HL-60 (cell line): ENCODE results near the gene USP48.

Experiments
- DNase-seq, 2 experiments: peaks; one replicate each; pipeline ENCODE4 v3.0.0-alpha.2; 2010 to 2020; ENCODE audit warnings: low read depth in 1 of 2, low spot score in 1 of 2
- H3K27ac ChIP-seq: fragments of 250-450 bp; sonication (Bioruptor Pico); replicated peaks from 2 replicates; pipeline ENCODE4 v1.5.1; 2020; ENCODE audit warnings: mild to moderate bottlenecking, moderate library complexity
- H3K27me3 ChIP-seq: fragments of 250-450 bp; sonication (Bioruptor Pico); 2 replicates; pipeline ENCODE4 v1.5.1; 2021; ENCODE audit warnings: mild to moderate bottlenecking, moderate library complexity; ENCODE audit not compliant: insufficient read depth, poor library complexity, severe bottlenecking
- H3K4me3 ChIP-seq: replicated peaks from 2 replicates; pipeline ENCODE4 v1.5.1; 2011; ENCODE audit warnings: mild to moderate bottlenecking, control low read depth, low read length; ENCODE audit not compliant: insufficient read depth
- CTCF ChIP-seq: IDR thresholded peaks from one replicate; pipeline ENCODE4 v1.5.1; 2011; ENCODE audit warnings: low read length, control low read depth, inconsistent platforms; ENCODE audit not compliant: insufficient read depth
- GABPA ChIP-seq: IDR thresholded peaks from 2 replicates; pipeline ENCODE4 v1.6.1; 2012; ENCODE audit warnings: low read depth
- POLR2AphosphoS5 ChIP-seq: IDR thresholded peaks from 2 replicates; pipeline ENCODE4 v1.6.1; 2012; ENCODE audit warnings: low read depth
- REST ChIP-seq: IDR thresholded peaks from 2 replicates; pipeline ENCODE4 v1.6.1; 2012; ENCODE audit warnings: low read depth; ENCODE audit not compliant: insufficient replicate concordance
- SPI1 ChIP-seq: IDR thresholded peaks from 2 replicates; pipeline ENCODE4 v1.6.1; 2012; ENCODE audit warnings: low read depth, mild to moderate bottlenecking, borderline replicate concordance

USP48 gene

GRCh38 chr1:21637514-21637913 lies 145.4 kb downstream of the USP48 start:
- no peak for DNase-seq
- no peak overlapping the region for H3K4me3 ChIP-seq

GRCh38 chr1:21636029-21636428 lies 146.9 kb downstream of the USP48 start:
- H3K27me3 ChIP-seq, result no peaks in the 10 kb centered on the region

More at GRCh38 chr1:21637514-21637913, 145.4 kb downstream of the USP48 start:
- TF ChIP-seq SPI1 (no peak), POLR2AphosphoS5 (no peak), CTCF (no peak), GABPA (no peak), REST (no peak)
- Histone ChIP-seq H3K27ac (no peak overlapping the region), H3K27me3 (no peaks in the 10 kb centered on the region)

More at GRCh38 chr1:21636029-21636428, 146.9 kb downstream of the USP48 start:
- no peak for DNase-seq
- no peak overlapping the region for H3K4me3 ChIP-seq
- no peak for TF ChIP-seq SPI1
- TF ChIP-seq CTCF, result no peak
- no peak for TF ChIP-seq REST
- TF ChIP-seq GABPA, result no peak
- TF ChIP-seq POLR2AphosphoS5, result no peak
- no peak overlapping the region for H3K27ac ChIP-seq
